Activated naive CD8-positive, alpha-beta T cell treated with anti-CD3 and anti-CD28 coated beads, Interleukin-2, amount 50 U/mL, for 16 hours (primary cell): Measurements from ENCODE around the gene PRR30.

ENCODE experiments used
- DNase-seq: peaks from one replicate; pipeline ENCODE4 v3.0.0-alpha.2; 2020; ENCODE audit warnings: low read depth, low spot score

The PRR30 gene

DNA sequence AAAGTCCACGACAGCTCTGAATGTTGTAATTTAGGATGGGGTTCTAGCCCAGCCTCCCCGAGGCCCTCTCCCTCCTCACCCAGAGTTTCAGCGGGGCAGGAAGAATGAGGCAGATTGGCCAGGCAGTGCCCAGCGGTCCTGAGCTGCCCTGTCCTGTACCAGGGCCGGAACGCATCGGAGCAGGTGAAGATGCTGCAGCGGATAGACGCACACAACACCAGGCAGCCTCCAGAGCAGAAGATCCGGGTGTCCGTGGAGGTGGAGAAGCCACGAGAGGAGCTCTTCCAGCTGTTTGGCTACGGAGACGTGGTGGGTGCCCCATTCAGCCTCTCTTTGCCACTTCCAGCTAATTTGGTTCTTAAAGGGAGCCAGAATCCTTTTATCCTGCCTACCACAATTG is 41.9 kb downstream of the PRR30 start:
- DNase-seq: no peak

DNA sequence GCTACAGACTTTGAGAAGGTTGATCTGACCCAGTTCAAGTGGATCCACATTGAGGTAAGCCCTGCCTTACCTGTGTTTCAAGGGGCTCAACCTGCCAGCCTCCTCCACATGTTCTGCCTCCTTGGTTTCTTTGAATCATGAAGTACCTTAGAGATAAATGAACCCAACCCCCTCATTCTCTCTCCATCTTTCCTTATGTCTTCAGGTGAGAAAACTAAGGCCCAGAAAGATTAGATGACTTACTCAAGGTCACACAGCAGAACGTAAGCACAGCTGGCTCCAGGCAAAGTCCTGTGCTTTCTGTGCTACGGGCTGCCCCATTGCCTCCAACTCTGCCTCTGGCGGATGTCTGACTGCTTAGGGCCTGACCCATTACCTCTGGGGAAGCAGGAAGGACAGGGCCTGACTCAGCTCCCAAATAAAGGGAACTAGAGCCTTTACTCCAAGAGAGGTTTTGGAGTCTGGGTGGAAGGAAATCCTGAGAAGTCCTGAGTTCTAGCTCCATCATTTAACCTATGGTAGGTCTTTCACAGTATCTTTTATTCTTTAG is 42.4 kb downstream of the PRR30 start:
- no peak for DNase-seq

DNA sequence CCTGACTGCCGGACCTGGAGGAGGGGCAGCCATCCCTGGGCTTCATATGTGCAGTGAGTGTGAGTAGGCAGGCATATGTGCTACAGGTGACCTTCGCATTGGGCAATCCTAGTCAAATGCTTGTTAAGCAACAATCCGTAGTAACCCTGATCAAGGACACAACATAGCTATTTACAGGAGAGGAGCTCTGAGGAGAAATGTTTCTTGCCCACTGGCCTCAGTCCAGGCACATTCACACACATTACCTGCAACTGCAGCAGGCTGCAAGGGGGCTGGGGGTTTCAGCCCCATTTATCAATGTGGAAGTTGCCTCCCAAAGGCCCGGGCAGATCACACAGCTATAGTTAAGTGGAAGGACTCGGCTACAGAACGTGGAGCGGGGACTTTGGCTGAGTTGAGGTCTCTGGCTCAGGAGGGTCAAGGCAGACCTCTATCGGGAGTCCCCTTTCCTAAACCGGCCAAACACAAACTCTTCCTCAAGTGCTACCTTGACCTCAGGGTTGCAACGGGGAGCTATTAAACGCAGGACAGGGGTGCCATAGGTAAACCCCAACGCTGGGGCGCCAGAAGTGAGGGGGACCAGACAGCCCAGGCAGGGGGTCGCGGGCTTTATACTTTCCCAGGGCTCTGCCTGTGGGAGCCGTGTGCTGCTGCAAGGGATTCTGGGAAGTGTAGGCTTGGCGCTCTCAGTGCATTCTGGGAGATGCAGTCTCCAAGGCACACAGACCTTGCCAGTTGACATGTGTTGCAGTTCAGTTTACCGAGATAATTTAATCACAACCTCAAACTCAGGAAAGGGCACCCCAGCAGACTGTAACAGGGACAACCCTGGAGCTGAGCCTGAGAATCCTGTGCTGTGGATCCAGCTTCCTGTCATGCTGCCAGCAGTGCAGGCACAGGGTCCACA is 43.2 kb downstream of the PRR30 start:
- no peak for DNase-seq

DNA sequence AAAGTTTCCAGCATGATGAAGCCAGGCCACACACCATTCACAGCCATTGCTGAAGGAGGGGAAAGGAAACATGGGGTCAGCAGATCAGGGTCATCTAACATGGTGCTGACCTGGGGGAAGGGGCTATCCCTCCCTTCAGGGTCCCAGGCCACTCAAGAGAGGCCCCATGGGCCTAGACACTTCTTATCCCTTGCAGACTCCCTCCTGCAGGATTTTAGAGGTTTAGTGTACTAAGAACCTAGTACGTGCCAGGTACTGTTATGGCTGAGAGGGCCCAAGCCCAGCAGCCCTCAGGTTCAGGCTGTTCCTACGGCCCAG is 43.8 kb downstream of the PRR30 start:
- no peak for DNase-seq

DNA sequence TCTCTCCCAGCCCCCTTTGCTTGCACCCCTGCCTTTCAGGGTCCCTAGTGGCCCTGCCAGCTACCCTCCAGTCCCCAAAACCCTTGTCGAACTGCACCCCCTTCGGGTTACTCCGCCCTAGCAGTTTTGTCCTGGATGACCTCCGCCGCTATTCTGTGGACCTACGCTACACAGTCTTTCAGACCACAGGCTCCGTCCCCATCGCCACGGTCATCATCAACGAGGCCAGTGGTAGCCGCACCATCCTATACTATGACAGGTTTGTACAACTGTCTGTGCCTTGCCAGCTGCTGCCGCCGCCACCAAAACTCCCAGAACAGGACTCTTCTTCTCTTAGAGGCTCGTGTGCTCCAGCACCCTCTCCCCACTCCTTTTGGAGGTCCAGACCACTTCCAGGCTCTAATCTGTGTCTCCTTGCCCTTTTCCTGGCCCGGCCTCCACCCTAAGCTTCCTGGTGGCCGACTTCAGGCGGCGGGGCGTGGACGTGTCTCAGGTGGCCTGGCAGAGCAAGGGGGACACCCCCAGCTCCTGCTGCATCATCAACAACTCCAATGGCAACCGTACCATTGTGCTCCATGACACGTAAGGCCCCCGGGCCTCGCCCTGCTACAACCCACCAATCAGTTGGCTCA is 44.7 kb downstream of the PRR30 start:
- DNase-seq: no peak

DNA sequence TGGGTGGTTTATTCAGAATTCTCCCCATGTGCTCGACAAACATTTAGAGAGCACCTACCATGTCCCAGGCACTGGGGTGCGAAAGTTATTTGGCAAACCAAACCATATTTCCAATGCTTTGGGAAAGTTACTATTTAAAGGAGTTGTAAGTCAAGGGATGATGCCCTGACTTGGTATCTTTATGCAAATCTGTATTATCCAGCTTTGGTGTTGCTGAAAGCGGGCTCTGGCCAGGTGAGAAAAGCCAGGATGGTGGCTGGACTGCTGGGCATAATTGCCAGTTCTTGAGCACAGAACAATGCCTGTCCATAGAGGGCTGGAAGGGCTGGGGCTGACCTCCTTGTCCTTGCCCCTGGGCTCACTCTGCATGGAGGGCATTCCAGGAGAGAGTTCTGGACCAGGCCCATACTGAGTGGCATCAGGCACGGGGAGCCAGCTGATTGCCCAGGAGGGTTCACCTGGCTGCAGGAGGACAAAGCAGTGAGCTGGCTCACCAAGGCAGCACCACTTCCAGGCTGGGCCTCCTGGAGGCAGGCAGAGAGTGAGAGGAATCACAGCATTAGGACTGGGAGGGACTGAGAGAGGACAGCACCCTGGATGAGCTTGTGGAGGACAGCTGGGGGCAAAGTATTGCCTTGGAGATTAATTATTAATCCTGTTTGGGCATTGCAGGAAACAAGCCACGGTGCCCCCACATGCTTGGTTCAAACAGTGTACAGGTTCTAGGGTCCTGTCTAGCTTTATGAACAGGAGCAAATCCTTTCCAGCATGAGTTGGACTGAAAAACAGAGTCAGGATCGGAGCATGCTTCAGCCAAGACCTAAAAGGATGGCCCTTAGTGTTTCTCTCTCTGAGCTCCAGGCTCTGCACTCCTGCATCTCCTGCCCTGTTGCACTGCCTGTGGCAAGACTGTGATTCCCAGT is 45.5 kb downstream of the PRR30 start:
- no peak for DNase-seq

DNA sequence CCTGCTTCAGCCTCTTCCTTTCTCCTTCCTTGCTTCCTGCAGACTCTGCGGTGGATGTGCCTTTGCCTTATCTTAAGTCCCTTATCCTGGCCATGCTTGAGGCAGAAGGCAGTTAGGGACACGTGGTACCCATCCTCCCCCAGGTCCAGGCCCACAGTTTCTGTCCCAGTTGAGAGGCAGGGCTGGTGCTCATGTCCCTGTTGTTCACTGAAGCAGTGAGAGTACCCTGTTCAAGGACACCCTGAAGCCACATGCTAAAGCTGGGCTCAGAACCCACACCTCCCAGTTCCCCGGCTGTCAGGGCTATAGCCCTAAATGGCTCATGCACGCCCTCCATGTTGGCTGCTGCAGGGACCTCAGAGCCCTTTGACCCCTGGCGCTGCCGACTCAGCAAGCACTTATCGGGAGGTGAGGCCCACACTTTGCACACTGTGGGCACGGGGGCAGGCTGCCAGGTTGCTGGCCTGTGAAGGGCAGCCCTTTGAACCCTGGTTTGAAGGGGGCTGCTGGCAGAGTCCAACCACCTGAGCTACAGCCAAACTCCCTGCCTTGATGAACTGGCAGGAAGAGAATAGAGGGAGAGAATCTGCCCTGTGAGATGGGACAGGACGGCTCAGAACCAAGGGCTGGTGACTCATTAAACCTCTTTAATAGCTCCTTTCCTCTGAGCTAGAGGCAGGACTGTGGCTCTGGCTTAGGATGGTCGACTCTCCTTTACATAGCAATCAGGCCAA is 46.3 kb downstream of the PRR30 start:
- no peak for DNase-seq

DNA sequence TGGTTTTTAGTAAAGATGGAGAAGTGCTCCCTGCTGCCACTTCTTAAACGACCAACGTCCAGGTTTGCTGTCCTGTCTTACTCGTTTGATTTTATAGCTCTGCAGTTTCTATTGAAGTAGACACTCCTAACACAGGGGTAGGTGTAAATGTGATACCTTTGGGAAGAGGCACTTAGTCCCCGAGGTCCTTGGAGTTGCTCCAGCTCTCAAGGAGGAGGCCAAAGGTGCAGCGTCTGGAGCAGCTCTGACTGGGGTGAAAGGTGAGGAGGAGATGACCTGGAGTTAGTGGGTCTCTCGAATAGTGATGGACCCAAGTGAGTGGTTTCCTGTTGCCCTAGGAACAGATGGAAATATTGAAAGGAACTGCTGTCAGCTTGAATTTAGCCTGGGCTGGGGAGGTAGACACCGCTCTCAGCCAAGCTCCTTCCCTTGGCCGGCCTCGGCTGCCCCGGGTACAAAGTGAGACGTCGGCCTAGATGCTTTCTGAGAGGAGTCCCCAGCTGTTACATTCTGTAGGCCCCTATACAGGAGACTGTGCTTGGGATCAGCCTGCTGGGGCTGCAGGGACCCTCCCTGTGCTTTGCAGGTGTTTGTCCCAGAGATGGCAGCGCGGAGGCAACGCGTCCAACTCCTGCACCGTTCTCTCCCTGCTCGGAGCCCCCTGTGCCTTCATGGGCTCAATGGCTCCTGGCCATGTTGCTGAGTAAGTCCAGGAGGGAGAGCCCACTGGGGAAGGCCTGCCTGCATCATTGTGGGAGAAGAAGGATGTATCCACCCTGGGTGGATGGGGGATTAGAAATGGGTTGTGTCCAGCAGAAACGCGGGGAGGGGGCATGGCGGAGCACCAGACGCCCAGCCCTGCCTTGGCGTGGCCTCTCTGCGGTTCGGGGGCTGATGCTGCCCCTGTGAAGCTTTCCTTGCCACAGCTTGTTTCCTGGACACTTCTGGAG is 47.2 kb downstream of the PRR30 start:
- no peak for DNase-seq

DNA sequence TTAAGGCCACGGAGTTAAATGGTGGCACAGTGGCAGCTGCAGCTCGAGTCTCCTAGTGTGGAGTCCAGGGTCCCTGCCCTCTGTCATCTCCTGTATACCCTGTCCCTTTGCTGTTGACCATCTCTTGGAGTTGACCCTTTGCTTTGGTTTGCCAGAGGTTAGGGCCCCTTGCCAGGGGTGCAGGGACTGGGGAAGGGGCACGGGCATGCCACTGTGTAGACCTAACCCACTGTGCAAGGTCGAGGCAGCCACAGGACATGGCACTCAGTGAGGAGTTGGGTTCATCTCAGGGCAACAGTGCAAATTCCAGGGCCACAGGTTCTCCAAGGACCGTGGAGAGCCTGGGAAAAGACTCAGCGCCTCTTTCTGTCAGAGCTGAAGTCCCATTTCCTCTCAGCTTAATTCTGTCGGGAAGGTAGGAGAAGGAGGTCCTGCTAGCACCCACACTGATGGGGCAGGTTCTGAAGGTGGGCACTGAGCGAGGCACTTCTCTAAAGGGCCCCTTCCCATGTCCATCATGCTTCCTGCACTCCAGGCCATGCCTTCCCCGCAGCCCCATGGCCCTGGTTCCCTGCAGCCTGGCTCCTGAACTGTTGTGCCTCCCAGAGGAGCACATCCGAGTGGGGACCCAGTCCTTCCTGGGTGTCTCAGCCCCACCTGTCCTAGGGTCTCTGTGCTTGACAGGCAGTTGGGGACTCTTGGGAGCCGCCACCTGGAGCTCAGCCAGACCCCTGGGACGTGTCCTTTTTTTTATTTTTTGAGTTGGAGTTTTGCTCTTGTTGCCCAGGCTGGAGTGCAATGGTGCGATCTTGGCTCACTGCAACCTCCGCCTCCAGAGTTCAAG is 49.9 kb downstream of the PRR30 start:
- no peak for DNase-seq

DNA sequence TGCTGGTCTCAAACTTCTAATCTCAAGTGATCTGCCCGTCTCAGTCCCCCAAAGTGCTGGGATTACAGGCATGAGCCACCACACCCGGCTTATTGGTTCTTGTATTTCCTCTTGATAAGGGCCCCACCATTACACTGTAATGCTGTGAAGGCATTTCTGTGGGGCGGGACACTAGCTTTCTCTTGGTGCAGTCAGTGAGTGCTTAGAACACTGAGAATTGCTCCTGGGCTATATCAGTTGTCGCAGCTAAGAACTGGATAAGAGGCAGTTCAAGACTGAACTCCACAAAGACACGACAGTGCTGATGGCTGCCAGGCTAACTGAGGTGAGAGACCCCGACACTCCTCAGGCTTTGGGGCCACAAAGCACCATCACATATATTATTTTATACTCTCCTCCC is 50.6 kb downstream of the PRR30 start:
- DNase-seq: no peak

DNA sequence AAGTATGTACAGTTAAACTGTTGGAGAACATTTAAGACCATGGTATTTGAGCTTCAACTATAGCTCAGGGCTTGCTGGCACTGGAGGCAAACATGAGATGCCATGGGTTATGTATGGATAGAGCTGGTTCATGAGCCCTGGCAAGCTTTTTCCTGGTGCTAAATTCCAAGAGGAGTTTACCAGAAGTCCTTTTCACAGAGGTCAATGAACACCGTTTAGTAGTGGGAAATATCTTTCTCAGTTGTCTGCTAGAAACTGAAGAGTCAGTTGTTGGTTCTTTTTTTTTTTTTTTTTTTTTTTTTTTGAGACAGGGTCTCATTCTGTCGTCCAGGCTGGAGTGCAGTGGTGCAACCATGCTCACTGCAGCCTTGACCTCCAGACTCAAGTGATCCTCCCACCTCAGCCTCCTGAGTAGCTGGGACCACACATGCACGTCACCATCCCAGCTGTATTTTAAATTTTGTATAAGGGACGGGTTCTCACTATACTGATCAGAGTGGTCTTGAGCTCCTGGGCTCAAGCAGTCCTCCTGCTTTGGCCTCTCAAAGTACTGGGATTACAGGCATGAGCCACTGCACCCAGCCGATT is 51.3 kb downstream of the PRR30 start:
- no peak for DNase-seq
